ENCODE data around the gene GALNT5.
A peak's percentile ranks its signal among the peaks of the same experiment; 100 is the strongest.
"Not testable (repeated sequence)": the region's sequence is repeated elsewhere in the genome, so short reads cannot be mapped to it uniquely, and the experiment has no call there.

The GALNT5 gene

DNA sequence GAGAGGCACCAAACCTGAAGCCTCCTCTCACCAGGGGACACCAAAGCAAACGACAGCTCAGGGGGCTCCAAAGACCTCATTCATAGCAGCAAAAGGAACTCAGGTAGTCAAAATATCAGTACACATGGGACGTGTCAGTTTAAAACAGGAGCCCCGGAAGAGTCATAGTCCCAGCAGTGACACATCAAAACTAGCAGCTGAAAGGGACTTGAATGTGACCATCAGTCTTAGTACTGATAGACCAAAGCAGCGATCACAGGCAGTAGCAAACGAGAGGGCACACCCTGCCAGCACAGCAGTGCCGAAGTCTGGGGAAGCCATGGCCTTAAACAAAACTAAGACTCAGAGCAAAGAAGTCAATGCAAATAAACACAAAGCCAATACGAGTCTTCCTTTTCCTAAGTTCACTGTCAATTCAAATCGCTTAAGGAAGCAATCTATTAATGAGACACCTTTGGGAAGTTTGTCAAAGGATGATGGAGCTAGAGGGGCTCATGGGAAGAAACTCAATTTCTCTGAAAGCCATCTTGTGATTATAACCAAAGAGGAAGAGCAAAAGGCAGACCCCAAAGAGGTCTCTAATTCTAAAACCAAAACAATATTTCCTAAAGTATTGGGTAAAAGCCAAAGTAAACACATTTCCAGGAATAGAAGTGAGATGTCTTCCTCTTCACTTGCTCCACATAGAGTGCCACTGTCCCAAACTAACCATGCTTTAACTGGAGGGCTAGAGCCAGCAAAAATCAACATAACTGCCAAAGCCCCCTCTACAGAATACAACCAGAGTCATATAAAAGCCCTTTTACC, 1.2 kb downstream of the GALNT5 start:
- no peak overlapping the region for H3K27ac Mint-ChIP-seq
- H3K4me1 Mint-ChIP-seq: peaks cover 10% of the 10 kb centered on the region

DNA sequence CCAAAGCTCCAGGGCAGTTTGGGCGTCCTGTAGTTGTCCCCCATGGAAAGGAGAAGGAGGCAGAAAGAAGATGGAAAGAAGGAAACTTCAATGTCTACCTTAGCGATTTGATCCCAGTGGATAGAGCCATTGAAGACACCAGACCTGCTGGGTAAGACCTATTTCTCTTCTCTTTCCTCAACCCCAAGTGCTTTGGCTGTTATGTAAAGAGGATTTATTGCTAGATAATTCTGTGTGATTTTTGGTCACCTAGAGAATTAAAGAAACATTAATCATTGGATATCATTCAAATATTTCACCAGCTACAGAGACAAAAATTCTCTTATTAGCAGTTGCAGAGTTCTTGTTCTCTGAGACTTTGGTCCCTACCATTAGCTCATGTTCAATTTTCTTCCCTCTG, 1.9 kb downstream of the GALNT5 start:
- Mint-ChIP-seq H3K4me1 (peaks cover 10% of the 10 kb centered on the region), H3K4me3 (no peak overlapping the region), H3K27ac (no peak overlapping the region), H3K36me3 (no peaks in the 10 kb centered on the region), H3K27me3 (peaks cover 4% of the 10 kb centered on the region), H3K9me3 (no peaks in the 10 kb centered on the region)
- DNase-seq (ENCODE audit: low spot score in 2 of 2) (no peak), ATAC-seq (ENCODE audit: low read depth) (no peak)

More for the DNA sequence above, 1.2 kb downstream of the GALNT5 start:
- ATAC-seq (ENCODE audit: low read depth) (no peak), DNase-seq (ENCODE audit: low spot score in 2 of 2) (no peak)
- Mint-ChIP-seq H3K27me3 (peaks cover 4% of the 10 kb centered on the region), H3K9me3 (no peaks in the 10 kb centered on the region), H3K4me3 (no peak overlapping the region), H3K36me3 (no peaks in the 10 kb centered on the region)

- no peak overlapping the region for H3K27ac Mint-ChIP-seq
- no peaks in the 10 kb centered on the region for H3K9me3 Mint-ChIP-seq
- ATAC-seq (ENCODE audit: low read depth) (no peak), DNase-seq (ENCODE audit: low spot score in 2 of 2) (no peak)
- H3K27me3 Mint-ChIP-seq: peaks cover 4% of the 10 kb centered on the region
- H3K4me3 Mint-ChIP-seq: no peak overlapping the region
- peaks cover 10% of the 10 kb centered on the region for H3K4me1 Mint-ChIP-seq
- H3K36me3 Mint-ChIP-seq: no peaks in the 10 kb centered on the region
Measured at GRCh38 chr2:157259960-157260359, 2.5 kb downstream of the GALNT5 start.

GRCh38 chr2:157260533-157261198, 3.2 kb downstream of the GALNT5 start:
- no peaks in the 10 kb centered on the region for H3K9me3 Mint-ChIP-seq
- DNase-seq (ENCODE audit: low spot score in 2 of 2): no peak
- H3K27me3 Mint-ChIP-seq: peaks cover 4% of the 10 kb centered on the region
- H3K27ac Mint-ChIP-seq: no peak overlapping the region
- H3K4me3 Mint-ChIP-seq: no peak overlapping the region
- ATAC-seq (ENCODE audit: low read depth): no peak
- H3K36me3 Mint-ChIP-seq: no peaks in the 10 kb centered on the region
- H3K4me1 Mint-ChIP-seq: peaks cover 10% of the 10 kb centered on the region

DNA sequence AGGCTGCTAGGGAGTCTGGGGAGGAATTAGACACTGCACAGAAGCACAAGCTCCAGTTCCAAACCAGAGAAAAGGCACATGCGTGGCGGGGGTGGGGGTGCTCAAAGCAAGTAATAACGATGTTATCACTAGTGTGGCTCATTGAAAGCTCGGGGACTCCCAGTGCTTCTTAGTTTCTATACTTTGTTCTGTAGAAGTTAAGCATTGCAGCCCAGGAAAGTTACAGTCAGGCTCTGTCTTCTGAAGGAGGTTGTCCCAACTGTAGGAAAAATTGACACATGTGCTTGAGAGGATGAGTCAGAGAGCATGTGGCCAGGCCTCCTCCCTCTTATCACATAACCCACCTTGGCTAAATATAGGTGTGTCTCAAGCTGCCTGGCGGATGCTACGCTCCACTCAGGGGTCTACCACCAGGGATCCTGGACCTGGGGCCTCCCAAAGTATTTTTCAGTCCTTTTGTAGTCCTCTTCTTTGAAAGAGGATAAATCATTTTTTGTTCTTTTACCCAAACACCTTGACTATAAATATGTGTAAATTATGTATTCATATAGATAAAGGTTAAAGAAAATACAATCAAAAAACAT, 3.8 kb downstream of the GALNT5 start:
- H3K27ac Mint-ChIP-seq: no peak overlapping the region
- no peak overlapping the region for H3K4me3 Mint-ChIP-seq
- no peaks in the 10 kb centered on the region for H3K9me3 Mint-ChIP-seq
- H3K27me3 Mint-ChIP-seq: peaks cover 6% of the 10 kb centered on the region
- H3K36me3 Mint-ChIP-seq: no peaks in the 10 kb centered on the region
- no peak for ATAC-seq (ENCODE audit: low read depth)
- DNase-seq (ENCODE audit: low spot score in 2 of 2): no peak
- peaks cover 10% of the 10 kb centered on the region for H3K4me1 Mint-ChIP-seq

- no peaks in the 10 kb centered on the region for H3K36me3 Mint-ChIP-seq
- DNase-seq (ENCODE audit: low spot score in 2 of 2) (no peak), ATAC-seq (ENCODE audit: low read depth) (no peak)
- H3K27me3 Mint-ChIP-seq: peaks cover 9% of the 10 kb centered on the region
- H3K27ac Mint-ChIP-seq: no peak overlapping the region
- H3K9me3 Mint-ChIP-seq: no peaks in the 10 kb centered on the region
- H3K4me1 Mint-ChIP-seq: peaks cover 10% of the 10 kb centered on the region
- no peak overlapping the region for H3K4me3 Mint-ChIP-seq
Measured at GRCh38 chr2:157262248-157262647, 4.7 kb downstream of the GALNT5 start.

DNA sequence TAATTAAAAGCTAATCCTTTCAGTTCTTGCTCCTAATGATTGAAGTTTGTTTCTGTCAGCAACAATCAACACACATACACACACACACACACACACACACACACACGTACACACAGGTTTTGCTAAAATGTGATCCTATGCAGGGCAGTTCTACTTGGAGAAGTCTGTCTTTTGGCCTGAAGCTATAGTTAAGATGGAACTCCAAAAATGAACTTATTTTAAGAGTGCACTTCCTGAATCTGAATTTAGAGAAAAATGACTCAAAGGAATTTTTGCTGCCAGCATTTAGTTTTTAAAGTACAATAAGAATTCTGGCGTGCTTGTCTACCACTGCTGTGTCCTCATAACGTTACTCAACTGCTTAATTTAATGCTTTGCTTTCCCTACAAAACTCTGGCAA, 6.6 kb downstream of the GALNT5 start:
- no peak for ATAC-seq (ENCODE audit: low read depth)
- Mint-ChIP-seq H3K27ac (no peak overlapping the region), H3K9me3 (no peaks in the 10 kb centered on the region), H3K4me3 (no peak overlapping the region), H3K4me1 (peaks cover 10% of the 10 kb centered on the region), H3K27me3 (peaks cover 9% of the 10 kb centered on the region), H3K36me3 (no peaks in the 10 kb centered on the region)
- no peak for DNase-seq (ENCODE audit: low spot score in 2 of 2)

- Mint-ChIP-seq H3K27ac (no peak overlapping the region), H3K9me3 (no peaks in the 10 kb centered on the region), H3K36me3 (no peaks in the 10 kb centered on the region), H3K4me3 (no peak overlapping the region), H3K4me1 (peaks cover 14% of the 10 kb centered on the region), H3K27me3 (peaks cover 9% of the 10 kb centered on the region)
- ATAC-seq (ENCODE audit: low read depth): no peak
- DNase-seq (ENCODE audit: low spot score in 2 of 2): no peak
Measured at GRCh38 chr2:157265825-157266224, 8.3 kb downstream of the GALNT5 start.

- ATAC-seq (ENCODE audit: low read depth) (no peak), DNase-seq (ENCODE audit: low spot score in 2 of 2) (no peak)
- no peak overlapping the region for H3K4me3 Mint-ChIP-seq
- H3K36me3 Mint-ChIP-seq: no peaks in the 10 kb centered on the region
- H3K4me1 Mint-ChIP-seq: peaks cover 9% of the 10 kb centered on the region
- peaks cover 9% of the 10 kb centered on the region for H3K27me3 Mint-ChIP-seq
- no peak overlapping the region for H3K27ac Mint-ChIP-seq
- H3K9me3 Mint-ChIP-seq: no peaks in the 10 kb centered on the region
Measured at GRCh38 chr2:157267476-157267875, 10.0 kb downstream of the GALNT5 start.

DNA sequence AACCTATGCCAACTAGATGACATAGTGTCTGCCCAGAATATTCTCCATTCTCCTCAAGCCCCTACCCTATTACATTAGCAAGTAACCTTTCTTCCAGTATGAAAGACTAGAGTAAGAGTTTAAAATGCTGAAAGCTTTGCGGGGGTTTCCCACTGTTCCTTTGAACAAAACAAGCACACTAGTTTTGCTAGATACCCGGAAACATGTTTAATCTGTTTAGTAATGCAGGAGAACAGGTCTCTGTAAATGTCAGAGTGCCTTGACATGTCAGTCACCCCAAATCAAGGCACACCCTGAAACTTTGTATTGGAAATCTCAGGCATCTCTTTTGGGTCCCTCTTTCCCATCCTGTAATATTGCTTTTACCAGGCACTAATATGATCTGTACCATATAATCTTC, 11.6 kb downstream of the GALNT5 start:
- H3K4me3 Mint-ChIP-seq: no peak overlapping the region
- DNase-seq (ENCODE audit: low spot score in 2 of 2) (no peak), ATAC-seq (ENCODE audit: low read depth) (no peak)
- no peak overlapping the region for H3K27ac Mint-ChIP-seq
- peaks cover 5% of the 10 kb centered on the region for H3K4me1 Mint-ChIP-seq
- no peaks in the 10 kb centered on the region for H3K9me3 Mint-ChIP-seq
- no peaks in the 10 kb centered on the region for H3K36me3 Mint-ChIP-seq
- H3K27me3 Mint-ChIP-seq: peaks cover 5% of the 10 kb centered on the region

GRCh38 chr2:157269922-157270321, 12.4 kb downstream of the GALNT5 start:
- H3K9me3 Mint-ChIP-seq: no peaks in the 10 kb centered on the region
- no peak overlapping the region for H3K4me3 Mint-ChIP-seq
- H3K4me1 Mint-ChIP-seq: peaks cover 5% of the 10 kb centered on the region
- peaks cover 7% of the 10 kb centered on the region for H3K27me3 Mint-ChIP-seq
- peak in 1 of 2 donors; percentile 2 for DNase-seq (ENCODE audit: low spot score in 2 of 2)
- H3K27ac Mint-ChIP-seq: peak overlapping the region; percentile 2
- ATAC-seq (ENCODE audit: low read depth): peak; percentile 96
- no peaks in the 10 kb centered on the region for H3K36me3 Mint-ChIP-seq

GRCh38 chr2:157271590-157272203, 14.2 kb downstream of the GALNT5 start:
- Mint-ChIP-seq H3K27me3 (peaks cover 5% of the 10 kb centered on the region), H3K9me3 (no peaks in the 10 kb centered on the region), H3K36me3 (no peaks in the 10 kb centered on the region), H3K4me1 (peaks cover 5% of the 10 kb centered on the region), H3K4me3 (no peak overlapping the region), H3K27ac (no peak overlapping the region)
- ATAC-seq (ENCODE audit: low read depth): no peak
- no peak for DNase-seq (ENCODE audit: low spot score in 2 of 2)

- H3K36me3 Mint-ChIP-seq; ATAC-seq (ENCODE audit: low read depth); H3K27ac Mint-ChIP-seq; H3K9me3 Mint-ChIP-seq; H3K4me1 Mint-ChIP-seq; DNase-seq (ENCODE audit: low spot score in 2 of 2); H3K4me3 Mint-ChIP-seq: not testable (repeated sequence)
- H3K27me3 Mint-ChIP-seq: peaks cover 19% of the 10 kb centered on the region
Measured at GRCh38 chr2:157279311-157279710, 21.8 kb downstream of the GALNT5 start.

GRCh38 chr2:157281316-157281715, 23.8 kb downstream of the GALNT5 start:
- Mint-ChIP-seq H3K9me3 (peaks cover 3% of the 10 kb centered on the region), H3K4me3 (no peak overlapping the region), H3K27ac (no peak overlapping the region), H3K4me1 (no peaks in the 10 kb centered on the region), H3K27me3 (peaks cover 18% of the 10 kb centered on the region), H3K36me3 (peaks cover 2% of the 10 kb centered on the region)
- ATAC-seq (ENCODE audit: low read depth) (no peak), DNase-seq (ENCODE audit: low spot score in 2 of 2) (no peak)
